ENCODE measurements around the gene TRMU. TPM values are rescaled to one million over a fixed set of nuclear protein-coding genes. Genes with fewer than 3 reads are reported as not detected.

Gene TRMU
- total RNA-seq, 1 experiment from 2014 or later = 48.8 TPM

DNA sequence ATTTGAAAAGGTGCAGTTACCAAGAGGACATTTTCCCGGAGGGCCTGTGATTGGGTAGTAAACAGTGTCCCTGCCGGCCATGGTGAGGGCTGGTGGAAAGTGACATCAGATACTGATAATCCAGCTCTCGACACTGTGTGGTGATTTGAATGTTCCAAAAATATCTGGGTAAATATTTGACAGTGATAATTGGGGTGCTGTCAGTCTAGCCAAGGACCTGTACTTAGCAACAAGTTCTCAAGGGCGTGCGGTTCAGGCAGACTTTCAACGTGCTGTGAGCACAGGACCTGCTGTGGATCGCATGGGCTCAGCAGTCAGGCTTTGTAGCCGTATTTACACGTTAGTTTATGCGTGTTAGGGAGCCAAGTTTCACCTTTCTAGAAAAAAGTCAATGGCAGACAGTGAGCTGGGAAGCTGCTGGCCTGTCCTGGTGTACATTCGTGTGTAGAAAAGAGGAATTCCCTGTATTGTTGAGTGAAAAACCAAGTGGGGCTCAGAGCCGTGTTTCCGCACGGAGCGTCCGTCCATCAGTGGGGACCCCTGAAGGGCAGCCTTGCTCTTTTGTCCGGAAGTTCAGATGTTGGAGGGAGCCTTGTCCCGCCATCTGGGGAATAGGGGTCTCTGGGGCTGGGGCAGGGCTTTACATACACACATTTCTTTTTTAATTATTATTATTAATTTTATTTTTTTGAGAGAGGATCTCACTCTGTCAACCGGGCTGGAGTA lies 11.3 kb downstream of the TRMU start:
- H3K4me1 ChIP-seq (ENCODE audit: control insufficient read depth, insufficient read depth, low read length) = no peaks in the 10 kb centered on the region
- in situ Hi-C loops (cut with HindIII; ENCODE audit: low pct_unique_long_range_greater_than_20kb, low sequenced_read_pairs) (no loop called here), intact Hi-C loops (cut with micrococcal nuclease; ENCODE audit: unreplicated experiment) (no loop called here)
- H3K27ac ChIP-seq (ENCODE audit: low read length) = no peak overlapping the region
- H3K4me3 ChIP-seq (ENCODE audit: low read depth in 2 of 2, low read length in 2 of 2) = no peak overlapping the region
- POLR2A ChIA-PET = no interaction called here
- CTCF ChIA-PET = no interaction called here
- no TSS peak for BruUV-seq (replicated peaks)
- no peaks in the 10 kb centered on the region for H3K27me3 ChIP-seq (ENCODE audit: control insufficient read depth, insufficient read depth, low read length)
- no peaks in the 10 kb centered on the region for H3K9me3 ChIP-seq (ENCODE audit: control insufficient read depth, insufficient read depth, low read depth, low read length)
- DNase-seq (ENCODE audit: low read depth, low spot score) = no peak
- TF ChIP-seq TCF7L2 (IDR thresholded peaks at IDR 0.05; ENCODE audit: low read depth, low read length) (no peak), SIN3A (IDR thresholded peaks at IDR 0.05; ENCODE audit: borderline replicate concordance, insufficient read depth, low read depth, low read length) (no peak), POLR2AphosphoS5 (IDR thresholded peaks at IDR 0.05; ENCODE audit: low read depth, low read length) (no peak)
- TF ChIP-seq, protein P1, sequence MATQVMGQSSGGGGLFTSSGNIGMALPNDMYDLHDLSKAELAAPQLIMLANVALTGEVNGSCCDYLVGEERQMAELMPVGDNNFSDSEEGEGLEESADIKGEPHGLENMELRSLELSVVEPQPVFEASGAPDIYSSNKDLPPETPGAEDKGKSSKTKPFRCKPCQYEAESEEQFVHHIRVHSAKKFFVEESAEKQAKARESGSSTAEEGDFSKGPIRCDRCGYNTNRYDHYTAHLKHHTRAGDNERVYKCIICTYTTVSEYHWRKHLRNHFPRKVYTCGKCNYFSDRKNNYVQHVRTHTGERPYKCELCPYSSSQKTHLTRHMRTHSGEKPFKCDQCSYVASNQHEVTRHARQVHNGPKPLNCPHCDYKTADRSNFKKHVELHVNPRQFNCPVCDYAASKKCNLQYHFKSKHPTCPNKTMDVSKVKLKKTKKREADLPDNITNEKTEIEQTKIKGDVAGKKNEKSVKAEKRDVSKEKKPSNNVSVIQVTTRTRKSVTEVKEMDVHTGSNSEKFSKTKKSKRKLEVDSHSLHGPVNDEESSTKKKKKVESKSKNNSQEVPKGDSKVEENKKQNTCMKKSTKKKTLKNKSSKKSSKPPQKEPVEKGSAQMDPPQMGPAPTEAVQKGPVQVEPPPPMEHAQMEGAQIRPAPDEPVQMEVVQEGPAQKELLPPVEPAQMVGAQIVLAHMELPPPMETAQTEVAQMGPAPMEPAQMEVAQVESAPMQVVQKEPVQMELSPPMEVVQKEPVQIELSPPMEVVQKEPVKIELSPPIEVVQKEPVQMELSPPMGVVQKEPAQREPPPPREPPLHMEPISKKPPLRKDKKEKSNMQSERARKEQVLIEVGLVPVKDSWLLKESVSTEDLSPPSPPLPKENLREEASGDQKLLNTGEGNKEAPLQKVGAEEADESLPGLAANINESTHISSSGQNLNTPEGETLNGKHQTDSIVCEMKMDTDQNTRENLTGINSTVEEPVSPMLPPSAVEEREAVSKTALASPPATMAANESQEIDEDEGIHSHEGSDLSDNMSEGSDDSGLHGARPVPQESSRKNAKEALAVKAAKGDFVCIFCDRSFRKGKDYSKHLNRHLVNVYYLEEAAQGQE (IDR thresholded peaks at IDR 0.05; ENCODE audit: insufficient read depth in 1 of 2, low read depth in 2 of 2, low read length in 1 of 2) = no peak
- TF ChIP-seq, protein P2, sequence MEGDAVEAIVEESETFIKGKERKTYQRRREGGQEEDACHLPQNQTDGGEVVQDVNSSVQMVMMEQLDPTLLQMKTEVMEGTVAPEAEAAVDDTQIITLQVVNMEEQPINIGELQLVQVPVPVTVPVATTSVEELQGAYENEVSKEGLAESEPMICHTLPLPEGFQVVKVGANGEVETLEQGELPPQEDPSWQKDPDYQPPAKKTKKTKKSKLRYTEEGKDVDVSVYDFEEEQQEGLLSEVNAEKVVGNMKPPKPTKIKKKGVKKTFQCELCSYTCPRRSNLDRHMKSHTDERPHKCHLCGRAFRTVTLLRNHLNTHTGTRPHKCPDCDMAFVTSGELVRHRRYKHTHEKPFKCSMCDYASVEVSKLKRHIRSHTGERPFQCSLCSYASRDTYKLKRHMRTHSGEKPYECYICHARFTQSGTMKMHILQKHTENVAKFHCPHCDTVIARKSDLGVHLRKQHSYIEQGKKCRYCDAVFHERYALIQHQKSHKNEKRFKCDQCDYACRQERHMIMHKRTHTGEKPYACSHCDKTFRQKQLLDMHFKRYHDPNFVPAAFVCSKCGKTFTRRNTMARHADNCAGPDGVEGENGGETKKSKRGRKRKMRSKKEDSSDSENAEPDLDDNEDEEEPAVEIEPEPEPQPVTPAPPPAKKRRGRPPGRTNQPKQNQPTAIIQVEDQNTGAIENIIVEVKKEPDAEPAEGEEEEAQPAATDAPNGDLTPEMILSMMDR (IDR thresholded peaks at IDR 0.05) = no peak
- no peak for ATAC-seq
- peaks cover 3% of the 10 kb centered on the region; the same call in 1 of the 2 replicates for H3K36me3 ChIP-seq (ENCODE audit: control insufficient read depth, insufficient read depth, low read length)

DNA sequence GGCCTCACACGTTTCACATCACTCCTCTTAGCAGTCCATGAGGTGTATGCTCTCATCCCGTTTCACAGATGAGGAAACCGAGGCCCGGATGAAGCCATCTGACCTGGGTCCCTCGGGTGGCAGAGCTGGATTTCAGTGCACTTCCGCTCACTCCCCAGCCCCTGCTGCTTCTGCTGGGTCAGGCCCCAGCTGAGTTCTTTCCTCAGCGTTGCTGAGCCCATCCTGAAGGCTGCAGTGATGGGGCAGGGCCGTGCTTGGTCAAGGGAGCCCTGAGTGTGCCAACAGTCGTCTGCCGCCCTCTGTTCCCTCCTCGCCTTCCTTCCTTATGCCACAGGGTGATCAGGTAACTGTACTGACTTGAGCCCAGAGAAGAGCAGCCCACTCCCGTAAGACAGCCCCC lies 12.1 kb downstream of the TRMU start:
- TF ChIP-seq TCF7L2 (IDR thresholded peaks at IDR 0.05; ENCODE audit: low read depth, low read length) = no peak
- TF ChIP-seq, protein P2 (IDR thresholded peaks at IDR 0.05) = no peak
- no peak for TF ChIP-seq POLR2AphosphoS5 (IDR thresholded peaks at IDR 0.05; ENCODE audit: low read depth, low read length)
- TF ChIP-seq SIN3A (IDR thresholded peaks at IDR 0.05; ENCODE audit: borderline replicate concordance, insufficient read depth, low read depth, low read length) = no peak
- no TSS peak for BruUV-seq (replicated peaks)
- intact Hi-C loops (cut with micrococcal nuclease; ENCODE audit: unreplicated experiment) (no loop called here), in situ Hi-C loops (cut with HindIII; ENCODE audit: low pct_unique_long_range_greater_than_20kb, low sequenced_read_pairs) (no loop called here)
- H3K4me1 ChIP-seq (ENCODE audit: control insufficient read depth, insufficient read depth, low read length) = no peaks in the 10 kb centered on the region
- ATAC-seq (no peak), DNase-seq (ENCODE audit: low read depth, low spot score) (no peak)
- ChIA-PET POLR2A (no interaction called here), CTCF (no interaction called here)
- no peak overlapping the region for H3K4me3 ChIP-seq (ENCODE audit: low read depth in 2 of 2, low read length in 2 of 2)
- no peak overlapping the region for H3K27ac ChIP-seq (ENCODE audit: low read length)
- no peaks in the 10 kb centered on the region for H3K9me3 ChIP-seq (ENCODE audit: control insufficient read depth, insufficient read depth, low read depth, low read length)
- no peaks in the 10 kb centered on the region for H3K27me3 ChIP-seq (ENCODE audit: control insufficient read depth, insufficient read depth, low read length)
- H3K36me3 ChIP-seq (ENCODE audit: control insufficient read depth, insufficient read depth, low read length) = peaks cover 3% of the 10 kb centered on the region; the same call in 1 of the 2 replicates
